M059J (cell line): ENCODE results near the gene DEDD. TPM values are rescaled to one million over a fixed set of nuclear protein-coding genes. Genes with fewer than 3 reads are reported as not detected.
A peak's percentile ranks its signal among the peaks of the same experiment; 100 is the strongest.

ENCODE experiments used
- DNase-seq: peaks from one replicate; pipeline ENCODE4 v3.0.0-alpha.2; 2012; ENCODE audit warnings: low read depth
- total RNA-seq: library from RNA; depleted of rRNA; stranded (reverse); fragments of >200 nt; shearing (Covaris generic); gene quantifications from 2 replicates; pipeline ENCODE4 v1.2.3, GENCODE V29; 2014; rRNA removed

DEDD gene
- total RNA-seq, 1 experiment from 2014 or later: 34.0 TPM

- DNase-seq: no peak
These were observed 58.9 kb downstream of the DEDD start for GRCh38 chr1:161073474-161074121.

- no peak for DNase-seq
These were observed 59.6 kb downstream of the DEDD start for GRCh38 chr1:161072751-161073449.

- DNase-seq: peak; percentile 46
These were observed 60.5 kb downstream of the DEDD start for GRCh38 chr1:161071886-161072371.

Other genes starting within 250 kb of the DEDD start
- not detected in 2 replicates for gene ITLN1, start 247.5 kb downstream of the DEDD start, total RNA-seq
- gene ITLN2, start 177.9 kb downstream of the DEDD start, total RNA-seq: not detected in 2 replicates
- 46.8 and 90.8 TPM in 2 replicates for gene F11R, start 111.5 kb downstream of the DEDD start, total RNA-seq
- gene TSTD1, start 93.7 kb downstream of the DEDD start, total RNA-seq: 0.27 and 0.44 TPM in 2 replicates
- 82.7 and 89.0 TPM in 2 replicates for gene USF1, start 86.7 kb downstream of the DEDD start, total RNA-seq
- gene ARHGAP30, start 62.8 kb downstream of the DEDD start, total RNA-seq: 0.12 TPM in 1 of 2 replicates, not detected in the other
- gene NECTIN4, start 43.1 kb downstream of the DEDD start, total RNA-seq: not detected in 2 replicates
- gene KLHDC9, start 34.3 kb downstream of the DEDD start, total RNA-seq: 3.0 and 3.9 TPM in 2 replicates
- gene PFDN2, start 14.6 kb downstream of the DEDD start, total RNA-seq: 105 and 111 TPM in 2 replicates
- 24.5 and 31.5 TPM in 2 replicates for gene NIT1, start 14.6 kb downstream of the DEDD start, total RNA-seq
- 97.0 and 125 TPM in 2 replicates for gene UFC1, start 21.3 kb upstream of the DEDD start, total RNA-seq
- gene USP21, start 26.8 kb upstream of the DEDD start, total RNA-seq: 7.9 and 10.1 TPM in 2 replicates
- gene PPOX, start 33.8 kb upstream of the DEDD start, total RNA-seq: 6.2 and 7.2 TPM in 2 replicates
- gene B4GALT3, start 44.8 kb upstream of the DEDD start, total RNA-seq: 36.6 and 41.8 TPM in 2 replicates
- gene ADAMTS4, start 66.4 kb upstream of the DEDD start, total RNA-seq: 0.39 and 0.67 TPM in 2 replicates
- 58.4 and 111 TPM in 2 replicates for gene NDUFS2, start 69.7 kb upstream of the DEDD start, total RNA-seq
- not detected in 2 replicates for gene FCER1G, start 82.6 kb upstream of the DEDD start, total RNA-seq
- gene APOA2, start 91.0 kb upstream of the DEDD start, total RNA-seq: not detected in 2 replicates
- gene TOMM40L, start 93.4 kb upstream of the DEDD start, total RNA-seq: 13.5 and 14.3 TPM in 2 replicates
- not detected in 2 replicates for gene NR1I3, start 105.5 kb upstream of the DEDD start, total RNA-seq
- gene PCP4L1, start 126.1 kb upstream of the DEDD start, total RNA-seq: not detected in 2 replicates
- 0.62 and 0.89 TPM in 2 replicates for gene MPZ, start 177.3 kb upstream of the DEDD start, total RNA-seq
- 19.2 and 44.2 TPM in 2 replicates for gene SDHC, start 181.7 kb upstream of the DEDD start, total RNA-seq
- not detected in 2 replicates for gene CFAP126, start 235.2 kb upstream of the DEDD start, total RNA-seq